ENCODE measurements around the gene NME7. TPM values are rescaled to one million over a fixed set of nuclear protein-coding genes. Genes with fewer than 3 reads are reported as not detected.
A peak's percentile ranks its signal among the peaks of the same experiment; 100 is the strongest.

NME7 gene
- total RNA-seq, 2 donors from 2014 or later = 4.1 to 4.8 TPM

DNA sequence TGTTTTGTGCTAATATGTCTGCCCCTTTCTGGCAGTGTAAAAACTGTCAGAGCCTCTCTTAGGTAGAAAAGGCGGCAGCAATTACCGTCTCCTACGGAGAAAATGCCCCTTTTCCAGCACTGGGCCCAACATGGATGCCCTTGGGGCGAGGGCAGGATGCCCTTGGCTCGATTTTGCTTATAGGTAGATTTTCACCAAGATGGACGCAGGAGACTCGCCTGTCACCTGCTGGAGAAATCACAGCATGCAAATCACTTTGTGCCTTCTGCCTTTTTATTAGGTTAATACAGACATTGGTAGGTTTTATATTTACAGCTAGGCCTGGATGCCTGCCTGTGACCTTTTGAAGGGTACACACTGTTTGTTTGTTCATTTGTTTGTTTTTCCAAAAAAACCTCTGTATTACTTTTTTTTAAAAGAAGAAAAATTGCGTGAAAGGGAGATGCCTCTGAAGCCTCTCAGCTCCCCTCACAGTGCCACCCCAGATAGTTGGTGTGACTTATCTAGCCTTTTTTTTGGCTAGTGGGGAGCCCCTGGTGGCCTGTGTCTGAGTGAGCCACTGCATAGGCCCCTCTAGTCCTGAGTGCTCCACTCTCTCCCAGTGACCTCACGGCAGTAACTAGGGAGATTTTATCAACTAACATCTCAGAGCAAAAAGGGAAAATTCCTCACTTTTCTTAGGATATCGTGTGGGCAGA, 258.6 kb downstream of the NME7 start:
- intact Hi-C loops (cut with DNase I) = no loop called here
- peak overlapping the region; percentile 82 for H3K4me3 ChIP-seq
- H3K4me1 ChIP-seq = peaks cover 11% of the 10 kb centered on the region
- H3K9ac ChIP-seq (ENCODE audit: low read depth in 2 of 2, low read length in 2 of 2) = peak overlapping the region; percentile 99 to 100
- H3K27ac ChIP-seq = peak overlapping the region; percentile 92
- no peaks in the 10 kb centered on the region for H3K36me3 ChIP-seq
- no peaks in the 10 kb centered on the region for H3K9me3 ChIP-seq
- peak; percentile 61 for DNase-seq
- H3K27me3 ChIP-seq = no peaks in the 10 kb centered on the region
- TF ChIP-seq, protein P1, sequence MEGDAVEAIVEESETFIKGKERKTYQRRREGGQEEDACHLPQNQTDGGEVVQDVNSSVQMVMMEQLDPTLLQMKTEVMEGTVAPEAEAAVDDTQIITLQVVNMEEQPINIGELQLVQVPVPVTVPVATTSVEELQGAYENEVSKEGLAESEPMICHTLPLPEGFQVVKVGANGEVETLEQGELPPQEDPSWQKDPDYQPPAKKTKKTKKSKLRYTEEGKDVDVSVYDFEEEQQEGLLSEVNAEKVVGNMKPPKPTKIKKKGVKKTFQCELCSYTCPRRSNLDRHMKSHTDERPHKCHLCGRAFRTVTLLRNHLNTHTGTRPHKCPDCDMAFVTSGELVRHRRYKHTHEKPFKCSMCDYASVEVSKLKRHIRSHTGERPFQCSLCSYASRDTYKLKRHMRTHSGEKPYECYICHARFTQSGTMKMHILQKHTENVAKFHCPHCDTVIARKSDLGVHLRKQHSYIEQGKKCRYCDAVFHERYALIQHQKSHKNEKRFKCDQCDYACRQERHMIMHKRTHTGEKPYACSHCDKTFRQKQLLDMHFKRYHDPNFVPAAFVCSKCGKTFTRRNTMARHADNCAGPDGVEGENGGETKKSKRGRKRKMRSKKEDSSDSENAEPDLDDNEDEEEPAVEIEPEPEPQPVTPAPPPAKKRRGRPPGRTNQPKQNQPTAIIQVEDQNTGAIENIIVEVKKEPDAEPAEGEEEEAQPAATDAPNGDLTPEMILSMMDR (IDR thresholded peaks at IDR 0.05) = peak; percentile 33

DNA sequence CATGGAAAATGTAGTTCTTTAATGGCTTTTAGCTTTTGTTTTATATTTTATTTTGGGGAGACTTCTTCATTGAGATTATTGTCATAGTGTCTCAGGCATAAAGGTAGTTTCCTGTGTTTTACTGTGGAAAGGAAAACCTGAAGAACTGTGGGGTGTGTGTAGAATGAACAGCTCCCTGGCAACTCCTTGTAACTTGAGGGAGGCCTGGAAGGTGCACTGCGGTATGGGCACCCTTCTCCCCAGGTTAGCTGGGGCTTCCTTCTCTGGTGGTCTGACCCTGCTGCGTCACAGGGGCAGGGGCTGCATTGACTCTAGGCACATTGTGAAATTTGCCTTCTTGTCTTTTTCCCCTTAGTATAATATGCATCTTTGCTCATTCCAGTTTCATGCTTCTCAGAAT, 259.4 kb downstream of the NME7 start:
- TF ChIP-seq, protein P1 (IDR thresholded peaks at IDR 0.05) = no peak
- Histone ChIP-seq H3K27ac (peak overlapping the region; percentile 92), H3K4me1 (peaks cover 8% of the 10 kb centered on the region), H3K9ac (ENCODE audit: low read depth in 2 of 2, low read length in 2 of 2) (peak overlapping the region; percentile 99 to 100), H3K4me3 (peak overlapping the region; percentile 82), H3K9me3 (no peaks in the 10 kb centered on the region), H3K27me3 (no peaks in the 10 kb centered on the region), H3K36me3 (no peaks in the 10 kb centered on the region)
- intact Hi-C loops (cut with DNase I) = no loop called here
- no peak for DNase-seq

DNA sequence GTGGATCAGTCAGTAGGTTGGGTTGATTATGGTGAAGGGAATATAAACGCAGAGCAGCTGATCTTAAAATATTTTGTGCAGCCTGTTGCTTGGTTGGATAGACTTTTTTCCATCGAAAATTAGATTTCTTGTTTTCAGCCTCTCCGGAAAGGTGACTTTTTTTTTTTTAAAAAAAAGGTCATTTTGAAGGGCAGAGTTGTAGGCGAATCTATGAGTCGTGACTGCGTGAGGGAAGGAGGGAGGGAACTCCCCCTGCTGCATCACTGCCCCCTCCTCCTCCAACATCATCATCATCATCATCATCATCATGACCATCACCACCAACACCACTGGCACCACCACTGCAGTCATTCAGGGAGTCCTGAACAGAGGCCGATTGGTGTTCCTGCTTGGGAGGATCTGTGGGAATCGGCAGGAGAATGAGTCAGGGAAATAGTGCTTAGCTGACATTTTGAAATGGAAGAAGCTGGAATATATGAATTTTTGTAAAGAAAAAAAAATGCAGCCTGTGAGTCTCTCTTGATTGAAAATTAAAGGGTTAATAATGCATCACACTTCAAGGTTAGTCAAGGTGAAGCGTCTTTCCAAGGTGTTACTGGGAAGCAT, 259.9 kb downstream of the NME7 start:
- Histone ChIP-seq H3K4me3 (peak overlapping the region; percentile 82), H3K36me3 (no peaks in the 10 kb centered on the region), H3K9me3 (no peaks in the 10 kb centered on the region), H3K9ac (ENCODE audit: low read depth in 2 of 2, low read length in 2 of 2) (peak overlapping the region; percentile 99 to 100), H3K27ac (peak overlapping the region; percentile 92), H3K4me1 (peaks cover 8% of the 10 kb centered on the region), H3K27me3 (no peaks in the 10 kb centered on the region)
- intact Hi-C loops (cut with DNase I) = no loop called here
- DNase-seq = peak; percentile 38
- TF ChIP-seq, protein P1 (IDR thresholded peaks at IDR 0.05) = no peak

DNA sequence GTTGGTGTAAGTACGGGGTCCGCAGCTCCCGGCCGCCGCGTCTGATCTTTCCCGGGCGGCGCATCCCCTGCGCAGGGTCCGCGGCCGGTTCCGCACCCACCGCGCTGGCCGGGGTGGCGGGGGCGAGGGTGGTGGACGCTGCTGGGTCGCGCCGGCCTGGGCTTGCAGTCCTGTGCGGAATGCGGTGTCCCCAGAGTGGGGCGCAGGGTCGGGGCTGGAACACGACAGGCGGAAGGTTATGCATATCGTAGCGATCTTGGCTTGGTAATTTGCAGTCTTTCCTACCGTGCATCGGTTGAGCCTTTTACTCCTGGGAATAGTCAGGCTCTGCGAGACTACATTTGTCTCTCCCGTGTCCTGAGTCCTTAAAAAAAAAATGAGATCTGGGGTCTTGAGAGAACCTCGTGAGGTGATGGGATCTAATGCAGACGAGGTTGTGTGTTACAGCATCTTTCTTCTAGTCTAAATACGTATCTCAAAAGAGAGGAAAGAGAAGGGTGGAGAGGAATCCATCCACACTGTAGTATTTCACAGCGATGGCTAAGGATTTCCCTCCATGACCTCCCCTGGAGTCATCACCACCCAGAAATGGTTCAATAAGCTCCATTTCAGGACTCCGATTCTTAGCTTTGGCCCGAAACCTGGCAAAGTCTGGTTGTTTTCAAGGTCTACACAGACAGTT, 260.5 kb downstream of the NME7 start:
- no peaks in the 10 kb centered on the region for H3K27me3 ChIP-seq
- peaks cover 8% of the 10 kb centered on the region for H3K4me1 ChIP-seq
- peak overlapping the region; percentile 82 for H3K4me3 ChIP-seq
- H3K27ac ChIP-seq = peak overlapping the region; percentile 92
- no peaks in the 10 kb centered on the region for H3K36me3 ChIP-seq
- intact Hi-C loops (cut with DNase I) = no loop called here
- DNase-seq = peak; percentile 38
- TF ChIP-seq, protein P1 (IDR thresholded peaks at IDR 0.05) = no peak
- peak overlapping the region; percentile 99 to 100 for H3K9ac ChIP-seq (ENCODE audit: low read depth in 2 of 2, low read length in 2 of 2)
- H3K9me3 ChIP-seq = no peaks in the 10 kb centered on the region

DNA sequence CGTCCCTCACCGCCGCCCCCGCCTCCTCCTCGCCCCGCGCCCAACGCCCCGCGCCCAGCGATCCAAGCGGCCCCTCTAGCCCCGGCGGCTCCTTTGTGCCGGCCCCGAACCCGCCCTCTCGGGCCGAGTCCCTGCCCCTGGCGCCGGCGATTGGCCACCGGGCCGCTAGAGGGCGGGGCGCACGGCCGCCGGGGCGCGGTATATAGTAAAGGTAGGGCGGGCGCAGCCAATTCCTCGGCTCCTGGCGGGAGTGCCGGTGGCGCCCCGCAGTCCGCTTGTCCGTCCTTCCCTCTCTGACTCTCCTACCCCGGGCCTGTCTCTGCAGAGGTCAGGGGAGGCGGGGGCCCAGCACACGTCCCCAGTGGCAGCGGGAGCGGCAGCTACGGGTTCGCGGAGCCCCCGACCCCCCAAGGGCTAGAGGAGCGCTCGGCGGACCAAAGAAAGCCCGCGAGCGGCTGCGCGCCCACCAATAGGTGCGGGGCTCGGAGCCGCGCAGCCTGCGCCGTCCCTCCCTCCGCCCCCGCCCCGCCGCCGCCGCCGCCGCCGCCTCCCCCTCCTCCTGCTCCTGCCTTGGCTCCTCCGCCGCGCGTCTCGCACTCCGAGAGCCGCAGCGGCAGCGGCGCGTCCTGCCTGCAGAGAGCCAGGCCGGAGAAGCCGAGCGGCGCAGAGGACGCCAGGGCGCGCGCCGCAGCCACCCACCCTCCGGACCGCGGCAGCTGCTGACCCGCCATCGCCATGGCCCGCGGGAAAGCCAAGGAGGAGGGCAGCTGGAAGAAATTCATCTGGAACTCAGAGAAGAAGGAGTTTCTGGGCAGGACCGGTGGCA, 261.3 kb downstream of the NME7 start, which contains the start of gene ATP1B1:
Gene ATP1B1 (plus strand): TSS at position 596 of the 826 bp plus-strand sequence. CDS start 140 bp downstream, at position 736.
- Histone ChIP-seq H3K4me3 (peak within 1 kb of the TSS; percentile 82), H3K9me3 (no peaks in the 10 kb centered on the region), H3K9ac (ENCODE audit: low read depth in 2 of 2, low read length in 2 of 2) (peak within 1 kb of the TSS; percentile 99 to 100), H3K27me3 (no peaks in the 10 kb centered on the region), H3K27ac (peak within 1 kb of the TSS; percentile 92), H3K36me3 (no peaks in the 10 kb centered on the region), H3K4me1 (peaks cover 8% of the 10 kb centered on the region)
- TF ChIP-seq, protein P1 (IDR thresholded peaks at IDR 0.05) = peak; percentile 53
- intact Hi-C loops (cut with DNase I) = no loop called here
- peak; percentile 92 for DNase-seq
